ENCODE data around the gene PDE4B. TPM values are rescaled to one million over a fixed set of nuclear protein-coding genes. Genes with fewer than 3 reads are reported as not detected.

Gene PDE4B
- total and polyA plus RNA-seq, 9 of the 15 experiments (the other 6 are each of a cell fraction or from before 2014, with no cell fraction given), result 0.09 TPM; not detected in 8

DNA sequence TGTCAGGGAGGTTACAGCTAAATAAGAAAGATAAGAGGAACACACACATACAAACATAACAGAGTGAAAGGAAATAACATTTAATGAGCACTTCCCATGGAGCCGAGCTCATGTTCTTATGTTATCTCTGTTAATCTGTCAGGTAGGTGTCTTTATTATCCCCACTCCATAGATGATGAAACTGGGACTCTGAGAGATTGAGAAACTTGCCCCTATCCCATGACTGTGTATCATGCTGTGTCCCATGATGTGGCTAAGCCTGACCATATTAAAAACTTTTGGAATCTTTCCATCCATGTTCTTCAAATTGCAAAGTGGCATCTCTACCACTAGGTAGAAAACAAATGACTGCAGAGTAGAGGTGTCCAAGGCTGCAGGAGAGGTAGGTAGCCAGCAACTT, 456.1 kb downstream of the PDE4B start:
- WGBS (ENCODE audit: insufficient coverage, low coverage, missing lambda C conversion rate), result 0% methylated on average over 1 of the region's 1 CpG
- no peak overlapping the region for H2AFZ ChIP-seq (ENCODE audit: low read depth, low read length)
- H3K4me2 ChIP-seq (ENCODE audit: insufficient read depth, low read length), result no peak overlapping the region
- H3K4me3 ChIP-seq, result no peak overlapping the region
- no peaks in the 10 kb centered on the region for H3K4me1 ChIP-seq (replicated peaks in 1 of 2; ENCODE audit: control insufficient read depth in 2 of 2, insufficient read depth in 2 of 2, low read length in 2 of 2)
- no peak overlapping the region for H3K9ac ChIP-seq (ENCODE audit: insufficient read depth in 1 of 2, low read depth in 2 of 2, low read length in 2 of 2)
- no peaks in the 10 kb centered on the region for H3K79me2 ChIP-seq (ENCODE audit: control insufficient read depth, insufficient read depth, low read length)
- no peak overlapping the region for H3K27ac ChIP-seq (ENCODE audit: extremely low read depth, low read depth, low read length)
- H3K27me3 ChIP-seq (ENCODE audit: control insufficient read depth in 2 of 2, insufficient read depth in 2 of 2, low read length in 2 of 2), result peaks cover 0 to 2% of the 10 kb centered on the region in 2 experiments; a peak in 1 of 5 replicates
- ATAC-seq, result no peak
- H3K9me3 ChIP-seq (replicated peaks; ENCODE audit: control insufficient read depth, insufficient read depth, low read depth, low read length), result no peaks in the 10 kb centered on the region
- no peaks in the 10 kb centered on the region for H3K9me1 ChIP-seq (ENCODE audit: control insufficient read depth, insufficient read depth, low read length)
- no peak for FAIRE-seq
- TF ChIP-seq, protein P1, sequence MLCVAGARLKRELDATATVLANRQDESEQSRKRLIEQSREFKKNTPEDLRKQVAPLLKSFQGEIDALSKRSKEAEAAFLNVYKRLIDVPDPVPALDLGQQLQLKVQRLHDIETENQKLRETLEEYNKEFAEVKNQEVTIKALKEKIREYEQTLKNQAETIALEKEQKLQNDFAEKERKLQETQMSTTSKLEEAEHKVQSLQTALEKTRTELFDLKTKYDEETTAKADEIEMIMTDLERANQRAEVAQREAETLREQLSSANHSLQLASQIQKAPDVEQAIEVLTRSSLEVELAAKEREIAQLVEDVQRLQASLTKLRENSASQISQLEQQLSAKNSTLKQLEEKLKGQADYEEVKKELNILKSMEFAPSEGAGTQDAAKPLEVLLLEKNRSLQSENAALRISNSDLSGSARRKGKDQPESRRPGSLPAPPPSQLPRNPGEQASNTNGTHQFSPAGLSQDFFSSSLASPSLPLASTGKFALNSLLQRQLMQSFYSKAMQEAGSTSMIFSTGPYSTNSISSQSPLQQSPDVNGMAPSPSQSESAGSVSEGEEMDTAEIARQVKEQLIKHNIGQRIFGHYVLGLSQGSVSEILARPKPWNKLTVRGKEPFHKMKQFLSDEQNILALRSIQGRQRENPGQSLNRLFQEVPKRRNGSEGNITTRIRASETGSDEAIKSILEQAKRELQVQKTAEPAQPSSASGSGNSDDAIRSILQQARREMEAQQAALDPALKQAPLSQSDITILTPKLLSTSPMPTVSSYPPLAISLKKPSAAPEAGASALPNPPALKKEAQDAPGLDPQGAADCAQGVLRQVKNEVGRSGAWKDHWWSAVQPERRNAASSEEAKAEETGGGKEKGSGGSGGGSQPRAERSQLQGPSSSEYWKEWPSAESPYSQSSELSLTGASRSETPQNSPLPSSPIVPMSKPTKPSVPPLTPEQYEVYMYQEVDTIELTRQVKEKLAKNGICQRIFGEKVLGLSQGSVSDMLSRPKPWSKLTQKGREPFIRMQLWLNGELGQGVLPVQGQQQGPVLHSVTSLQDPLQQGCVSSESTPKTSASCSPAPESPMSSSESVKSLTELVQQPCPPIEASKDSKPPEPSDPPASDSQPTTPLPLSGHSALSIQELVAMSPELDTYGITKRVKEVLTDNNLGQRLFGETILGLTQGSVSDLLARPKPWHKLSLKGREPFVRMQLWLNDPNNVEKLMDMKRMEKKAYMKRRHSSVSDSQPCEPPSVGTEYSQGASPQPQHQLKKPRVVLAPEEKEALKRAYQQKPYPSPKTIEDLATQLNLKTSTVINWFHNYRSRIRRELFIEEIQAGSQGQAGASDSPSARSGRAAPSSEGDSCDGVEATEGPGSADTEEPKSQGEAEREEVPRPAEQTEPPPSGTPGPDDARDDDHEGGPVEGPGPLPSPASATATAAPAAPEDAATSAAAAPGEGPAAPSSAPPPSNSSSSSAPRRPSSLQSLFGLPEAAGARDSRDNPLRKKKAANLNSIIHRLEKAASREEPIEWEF (CRISPR knock-in tag; IDR thresholded peaks at IDR 0.05), result no peak
- TF ChIP-seq IRF2 (CRISPR knock-in tag; IDR thresholded peaks at IDR 0.05), result no peak
- no peak for TF ChIP-seq TAF1 (IDR thresholded peaks at IDR 0.05; ENCODE audit: control insufficient read depth, extremely low read depth, insufficient read depth, low read length, severe bottlenecking)
- no peak for TF ChIP-seq ZNF766 (CRISPR knock-in tag; conservative IDR thresholded peaks at IDR 0.05)
- TF ChIP-seq RCOR1 (IDR thresholded peaks at IDR 0.05; ENCODE audit: borderline replicate concordance in 1 of 2, low read depth in 2 of 2, low read length in 2 of 2), result no peak
- TF ChIP-seq SOX6 (IDR thresholded peaks at IDR 0.05), result no peak
- no peak for TF ChIP-seq LCOR (CRISPR knock-in tag; IDR thresholded peaks at IDR 0.05)
- TF ChIP-seq YY1 (IDR thresholded peaks at IDR 0.05; ENCODE audit: borderline replicate concordance in 1 of 3, control insufficient read depth in 1 of 3, extremely low read depth in 1 of 3, insufficient read depth in 3 of 3, insufficient read length in 1 of 3, insufficient replicate concordance in 2 of 3, low read depth in 1 of 3, low read length in 2 of 3), result no peak
- no peak for TF ChIP-seq PML (IDR thresholded peaks at IDR 0.05; ENCODE audit: low read length)
- no peak for TF ChIP-seq CAMTA2 (CRISPR knock-in tag; conservative IDR thresholded peaks at IDR 0.05)
- no peaks in the 10 kb centered on the region for H4K20me1 ChIP-seq (replicated peaks; ENCODE audit: control insufficient read depth, insufficient read depth, low read length)
- BruUV-seq (replicated peaks), result no TSS peak
- no peaks in the 10 kb centered on the region for H3K36me3 ChIP-seq (ENCODE audit: control insufficient read depth, insufficient read depth, low read length)
- in situ Hi-C loops (cut with MboI), result loop anchor here (10.0 to 25.0 kb wide), 3 partner anchors 196 to 1186 kb away; no protein-coding TSS in a partner anchor
- DNase-seq (ENCODE audit: extremely low read depth in 1 of 4, low spot score in 3 of 4), result no peak
- POLR2A ChIA-PET, result no interaction called here
- intact Hi-C loops (cut with micrococcal nuclease), result loop anchor here (10.0 kb wide), 1 partner anchor 1184 kb away; no protein-coding TSS in a partner anchor
- CTCF ChIA-PET (ENCODE audit: low intra/inter-chr PET ratio), result no interaction called here
